ENCODE measurements around the gene MRRF. TPM values are rescaled to one million over a fixed set of nuclear protein-coding genes. Genes with fewer than 3 reads are reported as not detected.
"Not testable (repeated sequence)": the region's sequence is repeated elsewhere in the genome, so short reads cannot be mapped to it uniquely, and the experiment has no call there.

The MRRF gene
- total and polyA plus RNA-seq, 2 of the 4 experiments (the other 2 are of a cell fraction) = 32.1 to 38.0 TPM

GRCh38 chr9:122360891-122361290 is 96.2 kb downstream of the MRRF start:
- H2BK20ac ChIP-seq (ENCODE audit: low read depth, low read length) = peak overlapping the region; percentile 93

DNA sequence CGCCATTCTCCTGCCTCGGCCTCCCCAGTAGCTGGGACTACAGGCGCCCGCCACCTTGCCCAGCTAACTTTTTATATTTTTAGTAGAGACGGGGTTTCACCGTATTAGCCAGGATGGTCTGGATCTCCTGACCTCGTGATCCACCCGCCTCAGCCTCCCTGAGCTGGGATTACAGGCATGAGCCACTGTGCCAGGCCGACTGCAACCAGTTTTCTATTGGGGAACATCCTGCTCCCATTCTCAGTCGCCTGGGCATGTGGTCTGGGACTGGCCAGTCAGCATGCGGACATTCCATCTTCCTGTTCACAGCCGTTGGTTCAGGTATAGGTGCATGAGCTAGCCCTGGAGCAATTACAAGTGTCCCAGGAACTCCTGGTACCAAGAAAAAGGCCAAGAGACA is 98.4 kb downstream of the MRRF start:
- H3K27me3 ChIP-seq (ENCODE audit: control insufficient read depth, insufficient read depth, low read length); ATAC-seq (ENCODE audit: low read depth); H3K9me3 ChIP-seq (ENCODE audit: control insufficient read depth, insufficient read depth, low read length); in situ Hi-C loops (cut with MboI; ENCODE audit: low sequenced_read_pairs); H3K4me3 ChIP-seq (ENCODE audit: insufficient read depth, low read depth, low read length); POLR2A ChIA-PET (ENCODE audit: unreplicated experiment); DNase-seq; H3K4me2 ChIP-seq (ENCODE audit: low read depth, low read length); H3K79me1 ChIP-seq (ENCODE audit: low read depth in 1 of 2, low read length in 2 of 2); BruUV-seq (replicated peaks); H4K20me1 ChIP-seq (ENCODE audit: insufficient read depth, low read length); intact Hi-C loops (cut with micrococcal nuclease); H3K9ac ChIP-seq (ENCODE audit: low read depth, low read length); H3K36me3 ChIP-seq (ENCODE audit: control insufficient read depth, insufficient read depth, low read length); dilution Hi-C loops (cut with HindIII; ENCODE audit: low sequenced_read_pairs, unreplicated experiment): not testable (repeated sequence)
- WGBS, 2 experiments (ENCODE audit: extremely low coverage in 2 of 2, insufficient read length in 1 of 2) = 97% methylated on average over 6 of the region's 12 CpGs; no CpG with 5 or more reads in 1 of the 2 experiments
- peaks cover 39% of the 10 kb centered on the region for H3K9me1 ChIP-seq (ENCODE audit: insufficient read depth, low read length)
- peak overlapping the region; percentile 93 for H3K4ac ChIP-seq (ENCODE audit: low read depth, low read length)
- peak overlapping the region; percentile 58 for H2AK9ac ChIP-seq (replicated peaks; ENCODE audit: low read depth, low read length, poor library complexity)
- peak overlapping the region; percentile 84 for H3K27ac ChIP-seq (ENCODE audit: insufficient read depth, low read length)
- H3K56ac ChIP-seq (ENCODE audit: extremely low read depth, insufficient read depth, low read length) = 0 out of 2 replicates have a peak overlapping the region, but pooled peaks have one; percentile 9
- peak overlapping the region; percentile 81 for H3K14ac ChIP-seq (replicated peaks; ENCODE audit: low read depth, low read length)
- H2BK120ac ChIP-seq (ENCODE audit: low read depth, low read length) = peak overlapping the region; percentile 94
- peak overlapping the region; percentile 91 for H2BK5ac ChIP-seq (ENCODE audit: low read depth, low read length, poor library complexity, severe bottlenecking)
- H4K5ac ChIP-seq (ENCODE audit: low read depth, low read length) = peak overlapping the region; percentile 27
- CTCF ChIA-PET = interaction anchor here (1.6 kb wide), 1 partner anchor 91 kb away, joined by 4 read pairs; no protein-coding TSS in a partner anchor
- peak overlapping the region; percentile 77; the same call in 1 of the 2 replicates for H3K23ac ChIP-seq (ENCODE audit: low read depth, low read length)
- H2BK20ac ChIP-seq (ENCODE audit: low read depth, low read length) = peak overlapping the region; percentile 94
- peak overlapping the region; percentile 38; the same call in 2 of the 3 replicates for H2BK15ac ChIP-seq (ENCODE audit: low read depth, low read length)
- H4K91ac ChIP-seq (ENCODE audit: insufficient read depth, low read depth, low read length) = peak overlapping the region; percentile 92
- H4K8ac ChIP-seq (ENCODE audit: low read depth in 2 of 2, low read length in 2 of 2) = peak overlapping the region; percentile 11 to 86
- peak overlapping the region; percentile 91 for H2AK5ac ChIP-seq (ENCODE audit: low read depth, low read length)
- peak overlapping the region; percentile 33 for H3K18ac ChIP-seq (ENCODE audit: low read depth, low read length)
- H3K4me1 ChIP-seq (ENCODE audit: control insufficient read depth, insufficient read depth, low read length) = peaks cover 34% of the 10 kb centered on the region
- peak overlapping the region; percentile 45 for H2AFZ ChIP-seq (replicated peaks; ENCODE audit: low read length, poor library complexity)

More at GRCh38 chr9:122360891-122361290, 96.2 kb downstream of the MRRF start:
- ChIA-PET CTCF (interaction anchor here (1.5 kb wide), 1 partner anchor 238 kb away, joined by 3 read pairs; no protein-coding TSS in a partner anchor), POLR2A (ENCODE audit: unreplicated experiment) (no interaction called here)
- intact Hi-C loops (cut with micrococcal nuclease) (no loop called here), in situ Hi-C loops (cut with MboI; ENCODE audit: low sequenced_read_pairs) (no loop called here), dilution Hi-C loops (cut with HindIII; ENCODE audit: low sequenced_read_pairs, unreplicated experiment) (no loop called here)
- Histone ChIP-seq H3K14ac (replicated peaks; ENCODE audit: low read depth, low read length) (peak overlapping the region; percentile 86), H3K18ac (ENCODE audit: low read depth, low read length) (peak overlapping the region; percentile 98), H3K36me3 (ENCODE audit: control insufficient read depth, insufficient read depth, low read length) (no peaks in the 10 kb centered on the region), H2AK9ac (replicated peaks; ENCODE audit: low read depth, low read length, poor library complexity) (peak overlapping the region; percentile 76), H2BK120ac (ENCODE audit: low read depth, low read length) (peak overlapping the region; percentile 92), H3K4me2 (ENCODE audit: low read depth, low read length) (no peak overlapping the region), H3K27ac (ENCODE audit: insufficient read depth, low read length) (peak overlapping the region; percentile 38), H4K5ac (ENCODE audit: low read depth, low read length) (peak overlapping the region; percentile 95), H3K9me3 (ENCODE audit: control insufficient read depth, insufficient read depth, low read length) (no peaks in the 10 kb centered on the region), H3K4ac (ENCODE audit: low read depth, low read length) (peak overlapping the region; percentile 93), H3K56ac (ENCODE audit: extremely low read depth, insufficient read depth, low read length) (no peak overlapping the region), H3K9ac (ENCODE audit: low read depth, low read length) (no peak overlapping the region), H3K27me3 (ENCODE audit: control insufficient read depth, insufficient read depth, low read length) (no peaks in the 10 kb centered on the region), H4K8ac (ENCODE audit: low read depth in 2 of 2, low read length in 2 of 2) (peak overlapping the region; percentile 70 to 84; a peak in 3 of 4 replicates), H2BK15ac (ENCODE audit: low read depth, low read length) (peak overlapping the region; percentile 97; the same call in 2 of the 3 replicates), H2BK5ac (ENCODE audit: low read depth, low read length, poor library complexity, severe bottlenecking) (peak overlapping the region; percentile 73), H3K79me1 (ENCODE audit: low read depth in 1 of 2, low read length in 2 of 2) (no peaks in the 10 kb centered on the region), H4K20me1 (ENCODE audit: insufficient read depth, low read length) (no peaks in the 10 kb centered on the region), H3K9me1 (ENCODE audit: insufficient read depth, low read length) (peaks cover 37% of the 10 kb centered on the region), H3K4me3 (ENCODE audit: insufficient read depth, low read depth, low read length) (no peak overlapping the region), H4K91ac (ENCODE audit: insufficient read depth, low read depth, low read length) (peak overlapping the region; percentile 97), H2AK5ac (ENCODE audit: low read depth, low read length) (peak overlapping the region; percentile 91), H3K4me1 (ENCODE audit: control insufficient read depth, insufficient read depth, low read length) (peaks cover 28% of the 10 kb centered on the region), H2AFZ (replicated peaks; ENCODE audit: low read length, poor library complexity) (peak overlapping the region; percentile 68), H3K23ac (ENCODE audit: low read depth, low read length) (peak overlapping the region; percentile 6; the same call in 1 of the 2 replicates)
- BruUV-seq (replicated peaks) = no TSS peak
- ATAC-seq (ENCODE audit: low read depth) (peak; percentile 38), DNase-seq (peak; percentile 70)
- peak; percentile 54; the same call in 1 of the 2 replicates for TF ChIP-seq MAZ (IDR thresholded peaks at IDR 0.05; ENCODE audit: borderline replicate concordance, low read depth, low read length)
- no peak for TF ChIP-seq RCOR1 (IDR thresholded peaks at IDR 0.05; ENCODE audit: insufficient replicate concordance, low read length)
- WGBS, 2 experiments (ENCODE audit: extremely low coverage in 2 of 2, insufficient read length in 1 of 2) = 29% methylated on average over 2 of the region's 8 CpGs; no CpG with 5 or more reads in 1 of the 2 experiments

Data from IMR-90 (cell line).